GM06990 (cell line): ENCODE measurements around the gene UQCRQ.
"Not testable (repeated sequence)": the region's sequence is repeated elsewhere in the genome, so short reads cannot be mapped to it uniquely, and the experiment has no call there.

ENCODE experiments used
- DNase-seq: peaks from one replicate; pipeline ENCODE4 v3.0.0-alpha.2; 2011; ENCODE audit not compliant: insufficient read length; ENCODE audit errors: extremely low read depth
- H3K27me3 ChIP-seq: replicated peaks from 2 replicates; pipeline ENCODE4 v1.6.0; 2011; ENCODE audit warnings: low read length; ENCODE audit not compliant: control insufficient read depth, insufficient read depth
- H3K36me3 ChIP-seq: 2 replicates; pipeline ENCODE4 v1.5.1; 2011; ENCODE audit warnings: low read length; ENCODE audit not compliant: control insufficient read depth, insufficient read depth
- H3K4me3 ChIP-seq: replicated peaks from 2 replicates; pipeline ENCODE4 v1.5.1; 2011; ENCODE audit warnings: low read depth, mild to moderate bottlenecking, control low read depth, low read length
- TF ChIP-seq, protein P1 (sequence below): IDR thresholded peaks from 2 replicates; pipeline ENCODE4 v1.5.1; 2011; ENCODE audit warnings: low read length, control low read depth, mild to moderate bottlenecking, inconsistent platforms; ENCODE audit not compliant: insufficient read depth, poor library complexity, severe bottlenecking

UQCRQ gene

DNA sequence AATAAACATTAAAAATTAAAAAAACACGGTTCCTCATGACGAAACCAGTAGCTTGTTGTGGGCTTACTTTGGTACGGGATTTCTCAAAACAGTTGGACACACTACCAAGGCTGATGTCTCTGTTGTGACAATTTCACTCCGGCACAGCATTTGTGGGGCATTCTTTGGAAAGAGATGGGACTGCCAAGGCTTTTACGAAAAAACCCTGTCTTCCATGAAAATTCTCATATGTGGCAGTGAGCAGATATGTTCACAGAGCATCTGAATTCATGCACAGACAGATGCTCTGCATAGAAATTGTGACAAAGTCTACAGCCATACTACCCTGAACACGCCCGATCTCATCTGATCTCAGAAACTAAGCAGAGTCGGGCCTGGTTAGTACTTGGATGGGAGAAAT is 18.2 kb upstream of the UQCRQ start:
- TF ChIP-seq, protein P1, sequence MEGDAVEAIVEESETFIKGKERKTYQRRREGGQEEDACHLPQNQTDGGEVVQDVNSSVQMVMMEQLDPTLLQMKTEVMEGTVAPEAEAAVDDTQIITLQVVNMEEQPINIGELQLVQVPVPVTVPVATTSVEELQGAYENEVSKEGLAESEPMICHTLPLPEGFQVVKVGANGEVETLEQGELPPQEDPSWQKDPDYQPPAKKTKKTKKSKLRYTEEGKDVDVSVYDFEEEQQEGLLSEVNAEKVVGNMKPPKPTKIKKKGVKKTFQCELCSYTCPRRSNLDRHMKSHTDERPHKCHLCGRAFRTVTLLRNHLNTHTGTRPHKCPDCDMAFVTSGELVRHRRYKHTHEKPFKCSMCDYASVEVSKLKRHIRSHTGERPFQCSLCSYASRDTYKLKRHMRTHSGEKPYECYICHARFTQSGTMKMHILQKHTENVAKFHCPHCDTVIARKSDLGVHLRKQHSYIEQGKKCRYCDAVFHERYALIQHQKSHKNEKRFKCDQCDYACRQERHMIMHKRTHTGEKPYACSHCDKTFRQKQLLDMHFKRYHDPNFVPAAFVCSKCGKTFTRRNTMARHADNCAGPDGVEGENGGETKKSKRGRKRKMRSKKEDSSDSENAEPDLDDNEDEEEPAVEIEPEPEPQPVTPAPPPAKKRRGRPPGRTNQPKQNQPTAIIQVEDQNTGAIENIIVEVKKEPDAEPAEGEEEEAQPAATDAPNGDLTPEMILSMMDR: no peak
- no peak for DNase-seq
- Histone ChIP-seq H3K4me3 (no peak overlapping the region), H3K27me3 (no peaks in the 10 kb centered on the region), H3K36me3 (no peaks in the 10 kb centered on the region)

DNA sequence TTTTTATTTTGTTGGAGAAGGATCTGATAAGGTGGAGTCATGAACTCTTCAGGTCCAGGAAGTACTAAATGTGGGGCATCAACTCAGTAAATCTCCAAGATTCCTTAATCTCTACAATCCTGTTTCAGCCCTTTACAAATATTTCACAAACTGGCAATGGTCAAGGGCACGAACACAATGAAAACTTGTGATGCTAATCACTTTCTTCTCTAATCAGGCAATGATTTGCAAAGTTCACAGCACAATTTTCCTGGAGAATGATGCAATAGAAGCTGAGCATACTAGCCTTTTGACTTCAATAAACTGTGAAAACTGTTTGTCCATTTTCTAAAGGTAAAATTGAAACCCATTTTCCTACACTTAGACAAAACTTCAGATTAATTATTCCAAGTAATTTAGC is 17.1 kb upstream of the UQCRQ start:
- Histone ChIP-seq H3K36me3 (no peaks in the 10 kb centered on the region), H3K27me3 (no peaks in the 10 kb centered on the region), H3K4me3 (no peak overlapping the region)
- TF ChIP-seq, protein P1: no peak
- no peak for DNase-seq

DNA sequence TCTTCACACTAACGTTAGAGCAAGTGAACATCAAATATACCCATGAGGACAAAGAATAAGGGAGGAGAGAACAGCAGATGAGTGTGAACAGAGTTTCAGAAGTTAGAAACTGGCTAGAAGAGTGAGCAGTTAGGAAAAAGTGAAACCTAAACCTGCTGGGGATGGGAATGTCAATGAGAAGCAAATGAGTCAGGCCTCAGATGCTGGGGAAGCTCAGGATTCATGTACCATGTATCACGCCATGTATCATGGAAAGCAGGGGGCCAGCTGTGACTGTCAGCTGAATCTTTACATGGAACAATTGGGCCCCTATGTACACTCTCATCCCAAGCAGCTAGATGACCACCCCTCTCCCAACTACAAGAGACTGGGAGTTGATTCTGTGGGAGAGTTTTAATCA is 16.4 kb upstream of the UQCRQ start:
- no peak for DNase-seq
- TF ChIP-seq, protein P1: no peak
- Histone ChIP-seq H3K4me3 (no peak overlapping the region), H3K27me3 (no peaks in the 10 kb centered on the region), H3K36me3 (no peaks in the 10 kb centered on the region)

DNA sequence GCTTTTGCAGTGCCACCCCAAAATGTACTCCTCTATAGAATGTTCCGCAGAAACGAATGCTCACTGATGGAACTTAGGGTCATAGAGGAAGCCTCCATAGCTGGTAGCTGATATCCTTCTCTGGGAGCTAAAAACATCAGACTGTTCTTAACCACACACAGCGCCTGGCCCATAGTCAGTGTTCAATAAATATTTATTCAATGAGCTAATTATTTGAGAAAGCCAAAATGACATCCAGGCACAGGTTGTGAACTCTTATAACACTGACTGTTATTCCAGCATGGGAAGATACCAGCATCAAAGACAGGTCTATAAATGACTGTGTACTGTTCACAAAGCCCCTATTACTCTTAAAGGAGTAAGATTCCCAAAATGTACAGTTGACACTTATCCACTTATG is 13.1 kb upstream of the UQCRQ start:
- no peak for DNase-seq
- no peak overlapping the region for H3K4me3 ChIP-seq
- H3K36me3 ChIP-seq: no peaks in the 10 kb centered on the region
- TF ChIP-seq, protein P1: no peak
- no peaks in the 10 kb centered on the region for H3K27me3 ChIP-seq

DNA sequence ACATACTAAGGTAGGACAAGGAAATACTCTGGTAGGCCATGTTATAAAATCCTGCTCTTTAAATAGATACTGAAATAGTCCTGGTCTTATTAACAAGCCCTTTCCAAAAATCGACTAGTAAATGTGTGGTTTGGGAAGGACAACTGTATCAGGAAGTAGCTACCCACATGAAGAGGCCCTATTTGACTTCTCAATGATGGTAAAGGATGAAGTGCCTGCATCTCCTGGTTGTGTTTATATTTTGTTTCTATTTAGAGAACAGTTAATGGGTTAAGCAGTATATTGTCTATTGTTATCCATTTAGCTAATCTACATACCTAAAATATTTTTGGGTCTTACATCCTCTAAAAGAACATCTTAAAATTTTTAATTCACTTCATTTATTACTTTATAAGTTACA is 12.7 kb upstream of the UQCRQ start:
- TF ChIP-seq, protein P1: no peak
- no peak for DNase-seq
- H3K27me3 ChIP-seq: no peaks in the 10 kb centered on the region
- H3K4me3 ChIP-seq: no peak overlapping the region
- no peaks in the 10 kb centered on the region for H3K36me3 ChIP-seq

DNA sequence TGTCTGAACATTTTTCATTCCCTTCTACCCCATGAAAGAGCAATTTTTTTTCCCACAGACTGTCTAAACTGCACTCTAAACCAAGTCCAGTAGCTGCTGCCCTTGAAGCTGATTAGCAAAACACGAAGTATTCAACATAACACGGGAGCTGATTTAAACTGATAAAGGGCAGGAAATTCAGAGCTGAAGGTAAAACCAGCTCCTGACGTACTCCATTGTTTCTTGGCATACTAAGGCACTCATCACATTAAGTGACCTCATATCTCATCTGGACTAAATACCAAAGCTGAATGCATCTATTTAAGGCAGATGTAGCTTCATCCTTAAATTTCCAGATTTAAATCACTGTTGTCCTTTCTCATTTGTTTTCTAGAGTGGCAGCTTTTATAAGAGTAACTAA is 12.1 kb upstream of the UQCRQ start:
- H3K4me3 ChIP-seq: no peak overlapping the region

DNA sequence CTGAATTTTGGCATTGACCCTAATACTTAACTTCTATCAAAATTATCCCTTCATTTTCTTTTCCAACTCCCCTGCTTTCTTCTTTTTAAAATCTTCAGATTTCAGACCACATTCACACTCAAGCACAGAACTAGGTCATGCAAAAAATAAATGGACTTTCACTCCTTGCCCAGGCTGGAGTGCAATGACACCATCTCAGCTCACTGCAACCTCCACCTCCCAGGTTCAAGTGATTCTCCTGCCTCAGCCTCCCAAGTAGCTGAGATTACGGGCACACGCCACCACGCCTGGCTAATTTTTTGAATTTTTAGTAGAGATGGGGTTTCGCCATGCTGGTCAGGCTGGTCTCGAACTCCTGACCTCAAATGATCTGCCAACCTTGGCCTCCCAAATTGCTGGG is 11.4 kb upstream of the UQCRQ start:
- not testable (repeated sequence) for H3K27me3 ChIP-seq, H3K4me3 ChIP-seq, DNase-seq, H3K36me3 ChIP-seq

More for the DNA sequence above, 12.1 kb upstream of the UQCRQ start:
- Histone ChIP-seq H3K36me3 (no peaks in the 10 kb centered on the region), H3K27me3 (no peaks in the 10 kb centered on the region)
- TF ChIP-seq, protein P1: no peak
- DNase-seq: no peak
